CD4-positive, CD25-positive, alpha-beta regulatory T cell (primary cell): Measurements from ENCODE around the gene NSF. TPM values are rescaled to one million over a fixed set of nuclear protein-coding genes. Genes with fewer than 3 reads are reported as not detected.

Experiments
- ATAC-seq, 2 donors: fragments of 150-1000 bp; cut with Tn5 transposase; one replicate each; pipeline ENCODE4 v1.10.0; 2021; ENCODE audit warnings: low read depth in 2 of 2, moderate number of reproducible peaks in 2 of 2, moderate library complexity in 1 of 2
- DNase-seq, 3 donors: peaks; one replicate each; pipeline versions ENCODE4 v3.0.0 to v3.0.0-alpha.2; 2012 to 2022; ENCODE audit warnings: mixed read lengths in 1 of 3
- H3K27ac ChIP-seq: one replicate; pipeline ENCODE4 v1.7.0; 2013; ENCODE audit warnings: mild to moderate bottlenecking, low read length; ENCODE audit not compliant: insufficient read depth, poor library complexity, severe bottlenecking
- H3K27me3 ChIP-seq: one replicate; pipeline ENCODE4 v1.7.0; 2013; ENCODE audit warnings: low read length; ENCODE audit not compliant: control insufficient read depth, insufficient read depth
- H3K36me3 ChIP-seq: one replicate; pipeline ENCODE4 v1.7.0; 2013; ENCODE audit warnings: mild to moderate bottlenecking, low read length, moderate library complexity; ENCODE audit not compliant: control insufficient read depth, insufficient read depth
- H3K4me1 ChIP-seq: 2 replicates; pipeline ENCODE4 v1.7.0; 2013; ENCODE audit warnings: mild to moderate bottlenecking, low read length; ENCODE audit not compliant: insufficient read depth, control insufficient read depth, poor library complexity, severe bottlenecking
- H3K4me3 ChIP-seq: one replicate; pipeline ENCODE4 v1.7.0; 2013; ENCODE audit warnings: low read depth, mild to moderate bottlenecking, low read length, moderate library complexity
- H3K9me3 ChIP-seq, 2 experiments: 1 replicate in 1 of 2; 2 replicates in 1 of 2; pipeline ENCODE4 v1.7.0; 2013; ENCODE audit warnings: low read length in 2 of 2, mild to moderate bottlenecking in 1 of 2, moderate library complexity in 1 of 2; ENCODE audit not compliant: control insufficient read depth in 2 of 2
- H3K27ac Mint-ChIP-seq, 3 donors: one replicate each; pipeline ENCODE4 v1.8.0; 2020 to 2022; ENCODE audit warnings: mild to moderate bottlenecking in 3 of 3, mixed read lengths in 3 of 3, moderate library complexity in 2 of 3
- H3K27me3 Mint-ChIP-seq: one replicate; pipeline ENCODE4 v1.8.0; 2022; ENCODE audit warnings: mild to moderate bottlenecking, mixed read lengths
- H3K36me3 Mint-ChIP-seq: one replicate; pipeline ENCODE4 v1.8.0; 2020; ENCODE audit warnings: mixed read lengths
- H3K4me1 Mint-ChIP-seq, 4 donors: one replicate each; pipeline ENCODE4 v1.8.0; 2020 to 2022; ENCODE audit warnings: mixed read lengths in 4 of 4, mild to moderate bottlenecking in 1 of 4
- H3K4me3 Mint-ChIP-seq, 4 donors: one replicate each; pipeline ENCODE4 v1.8.0; 2020 to 2022; ENCODE audit warnings: mild to moderate bottlenecking in 4 of 4, mixed read lengths in 4 of 4, moderate library complexity in 3 of 4
- H3K9me3 Mint-ChIP-seq, 7 donors: one replicate each; pipeline ENCODE4 v1.8.0; 2020 to 2022; ENCODE audit warnings: mixed read lengths in 7 of 7, mild to moderate bottlenecking in 3 of 7, moderate library complexity in 2 of 7
- polyA plus RNA-seq, 4 donors: library from polyadenylated mRNA; unstranded; fragments of 300-500 nt; fragmentation: Illumina TruSeq; gene quantifications; one replicate each; pipeline ENCODE4 v1.2.3, GENCODE V29; 2021
- total RNA-seq: library from RNA; stranded (reverse); gene quantifications from one replicate; pipeline ENCODE4 v1.2.3, GENCODE V29; 2022

The NSF gene
- total and polyA plus RNA-seq, 5 donors from 2014 or later = 24.6 to 71.4 (median 30.7) TPM

- Histone ChIP-seq H3K4me3 (no peak overlapping the region), H3K36me3 (no peaks in the 10 kb centered on the region), H3K27me3 (no peaks in the 10 kb centered on the region), H3K4me1 (no peaks in the 10 kb centered on the region), H3K27ac (no peak overlapping the region), H3K9me3 (no peaks in the 10 kb centered on the region)
- H3K4me3 Mint-ChIP-seq = no peak overlapping the region
- no peaks in the 10 kb centered on the region for H3K4me1 Mint-ChIP-seq
- ATAC-seq (no peak), DNase-seq (no peak)
- peaks cover 7% of the 10 kb centered on the region for H3K27me3 Mint-ChIP-seq
- no peak overlapping the region for H3K27ac Mint-ChIP-seq
- H3K36me3 Mint-ChIP-seq = no peaks in the 10 kb centered on the region
- H3K9me3 Mint-ChIP-seq = no peaks in the 10 kb centered on the region
Observed at GRCh38 chr17:46802800-46803199, 212.3 kb downstream of the NSF start.

GRCh38 chr17:46803544-46803943, 213.1 kb downstream of the NSF start:
- H3K36me3 Mint-ChIP-seq = no peaks in the 10 kb centered on the region

DNA sequence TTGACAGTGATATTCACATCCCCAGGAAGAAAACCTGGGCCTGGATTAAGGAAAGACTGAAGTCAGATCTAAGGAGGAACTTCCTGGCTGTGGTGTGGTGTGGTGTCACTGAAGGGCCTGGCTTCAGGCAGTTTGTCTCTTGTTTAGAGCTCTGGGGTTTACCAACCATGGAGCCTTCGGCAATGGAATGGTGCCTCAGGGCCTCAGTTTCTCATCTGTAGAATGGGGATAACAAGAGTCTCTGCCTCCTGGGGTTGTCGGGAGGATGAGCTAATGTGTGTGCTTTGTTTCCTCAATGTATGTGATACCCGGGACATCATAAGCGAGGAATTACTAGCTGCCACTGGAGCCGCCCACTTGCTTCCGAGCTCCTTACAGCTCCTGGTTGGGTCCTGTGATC, 215.3 kb downstream of the NSF start:
- Mint-ChIP-seq H3K27ac (no peak overlapping the region), H3K9me3 (no peaks in the 10 kb centered on the region), H3K36me3 (no peaks in the 10 kb centered on the region), H3K4me3 (no peak overlapping the region), H3K4me1 (no peaks in the 10 kb centered on the region), H3K27me3 (peaks cover 9% of the 10 kb centered on the region)
- ATAC-seq (no peak), DNase-seq (no peak)
- Histone ChIP-seq H3K27ac (no peak overlapping the region), H3K4me3 (no peak overlapping the region), H3K36me3 (no peaks in the 10 kb centered on the region), H3K9me3 (no peaks in the 10 kb centered on the region), H3K4me1 (no peaks in the 10 kb centered on the region), H3K27me3 (no peaks in the 10 kb centered on the region)

More at GRCh38 chr17:46803544-46803943, 213.1 kb downstream of the NSF start:
- ATAC-seq (no peak), DNase-seq (no peak)
- Histone ChIP-seq H3K4me3 (no peak overlapping the region), H3K36me3 (no peaks in the 10 kb centered on the region), H3K4me1 (no peaks in the 10 kb centered on the region), H3K9me3 (no peaks in the 10 kb centered on the region), H3K27ac (no peak overlapping the region), H3K27me3 (no peaks in the 10 kb centered on the region)
- Mint-ChIP-seq H3K4me1 (no peaks in the 10 kb centered on the region), H3K4me3 (no peak overlapping the region), H3K27me3 (peaks cover 7% of the 10 kb centered on the region), H3K27ac (no peak overlapping the region), H3K9me3 (no peaks in the 10 kb centered on the region)

Other genes with a start within 250 kb of the NSF start
- gene ARL17B, start 228.9 kb upstream of the NSF start, total RNA-seq = 24.1 TPM
- gene ARL17B, start 228.9 kb upstream of the NSF start, polyA plus RNA-seq = 10 to 100 TPM; 17.6 to 34.4 (median 20.6) TPM
- gene LRRC37A2, start 78.2 kb upstream of the NSF start, total RNA-seq = 74.3 TPM
- gene LRRC37A2, start 78.2 kb upstream of the NSF start, polyA plus RNA-seq = 1 to 10 TPM; 6.3 to 8.0 (median 6.6) TPM
- gene ARL17A, start 11.0 kb upstream of the NSF start, total RNA-seq = 29.4 TPM
- gene ARL17A, start 11.0 kb upstream of the NSF start, polyA plus RNA-seq = 1 to 10 TPM; 2.8 to 7.2 (median 4.7) TPM
- not detected for gene WNT3, start 228.0 kb downstream of the NSF start, total RNA-seq
- not detected for gene WNT3, start 228.0 kb downstream of the NSF start, polyA plus RNA-seq